Neural progenitor cell (in vitro differentiated cells): ENCODE measurements around the gene PLEKHM1.
"Not testable (repeated sequence)": the region's sequence is repeated elsewhere in the genome, so short reads cannot be mapped to it uniquely, and the experiment has no call there.

ENCODE experiments used
- EZH2 ChIP-seq: fragments of 200-600 bp; sonication (generic); IDR thresholded peaks from 2 replicates; pipeline ENCODE4 v1.6.1; 2017; ENCODE audit warnings: antibody characterized with exemption, mild to moderate bottlenecking, moderate library complexity
- TF ChIP-seq, protein P1 (sequence below): fragments of 200-600 bp; sonication (generic); IDR thresholded peaks from 2 replicates; pipeline ENCODE4 v1.5.1; 2017; ENCODE audit warnings: antibody characterized with exemption, mild to moderate bottlenecking

DNA sequence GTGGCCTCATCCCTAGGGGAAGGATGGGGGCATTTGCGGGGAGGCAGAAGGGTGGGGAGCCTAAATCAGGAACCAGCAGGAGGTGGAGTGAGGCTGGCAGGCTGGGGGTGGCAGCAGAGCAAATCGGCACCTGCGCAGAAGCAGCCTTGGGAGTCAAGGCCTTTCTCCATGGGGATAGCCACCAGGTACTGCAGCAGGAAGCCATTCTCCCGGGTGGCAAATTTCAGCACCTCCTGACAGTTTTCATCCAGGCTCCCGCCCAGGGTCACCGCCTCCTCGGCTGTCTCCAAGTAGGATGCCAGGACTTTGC is 37.3 kb downstream of the PLEKHM1 start:
- TF ChIP-seq, protein P1, sequence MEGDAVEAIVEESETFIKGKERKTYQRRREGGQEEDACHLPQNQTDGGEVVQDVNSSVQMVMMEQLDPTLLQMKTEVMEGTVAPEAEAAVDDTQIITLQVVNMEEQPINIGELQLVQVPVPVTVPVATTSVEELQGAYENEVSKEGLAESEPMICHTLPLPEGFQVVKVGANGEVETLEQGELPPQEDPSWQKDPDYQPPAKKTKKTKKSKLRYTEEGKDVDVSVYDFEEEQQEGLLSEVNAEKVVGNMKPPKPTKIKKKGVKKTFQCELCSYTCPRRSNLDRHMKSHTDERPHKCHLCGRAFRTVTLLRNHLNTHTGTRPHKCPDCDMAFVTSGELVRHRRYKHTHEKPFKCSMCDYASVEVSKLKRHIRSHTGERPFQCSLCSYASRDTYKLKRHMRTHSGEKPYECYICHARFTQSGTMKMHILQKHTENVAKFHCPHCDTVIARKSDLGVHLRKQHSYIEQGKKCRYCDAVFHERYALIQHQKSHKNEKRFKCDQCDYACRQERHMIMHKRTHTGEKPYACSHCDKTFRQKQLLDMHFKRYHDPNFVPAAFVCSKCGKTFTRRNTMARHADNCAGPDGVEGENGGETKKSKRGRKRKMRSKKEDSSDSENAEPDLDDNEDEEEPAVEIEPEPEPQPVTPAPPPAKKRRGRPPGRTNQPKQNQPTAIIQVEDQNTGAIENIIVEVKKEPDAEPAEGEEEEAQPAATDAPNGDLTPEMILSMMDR: not testable (repeated sequence)
- not testable (repeated sequence) for TF ChIP-seq EZH2
